NCI-H2196 treated with DMSO at 0.1 percent for 48 hours (cell line): ENCODE data around the gene ZNF654.

ENCODE experiments used
- DNase-seq: peaks from one replicate; lab custom pipeline; 2025; ENCODE audit not compliant: unreplicated experiment; lab: John Stamatoyannopoulos, UW

The ZNF654 gene

GRCh38 chr3:88192631-88193030 is 133.6 kb downstream of the ZNF654 start:
- no peak for DNase-seq
